HEK293T (cell line): Measurements from ENCODE around the gene AGAP1.

Source experiments
- CTCF ChIA-PET: fragments of 350-600 bp; formaldehyde crosslinking; extraction: SDS; loops from one replicate; lab custom pipeline; 2021; ENCODE audit warnings: antibody characterized with exemption, inconsistent platforms; lab: Yijun Ruan, JAX
- POLR2A ChIA-PET: fragments of 350-600 bp; formaldehyde crosslinking; extraction: SDS; loops from one replicate; lab custom pipeline; 2020; ENCODE audit warnings: antibody characterized with exemption, inconsistent platforms; lab: Yijun Ruan, JAX
- DNase-seq: peaks from one replicate; pipeline ENCODE4 v3.0.0; 2012; ENCODE audit warnings: mixed read lengths; ENCODE audit errors: extremely low spot score
- ARNT ChIP-seq: fragments of 450-650 bp; IDR thresholded peaks from 2 replicates; pipeline ENCODE4 v1.6.1; 2017; ENCODE audit warnings: mild to moderate bottlenecking
- BHLHE40 ChIP-seq: fragments of 450-650 bp; IDR thresholded peaks from 2 replicates; pipeline ENCODE4 v1.6.1; 2016; ENCODE audit warnings: mild to moderate bottlenecking, moderate library complexity, borderline replicate concordance
- CTBP1 ChIP-seq: fragments of 450-650 bp; IDR thresholded peaks from 2 replicates; pipeline ENCODE4 v1.6.1; 2016; ENCODE audit warnings: borderline replicate concordance
- ELF4 ChIP-seq: fragments of 450-650 bp; IDR thresholded peaks from 2 replicates; pipeline ENCODE4 v1.6.1; 2017; ENCODE audit warnings: antibody characterized with exemption
- FOXA1 ChIP-seq: fragments of 450-650 bp; IDR thresholded peaks from 2 replicates; pipeline ENCODE4 v1.6.1; 2016; ENCODE audit warnings: mild to moderate bottlenecking
- FOXK2 ChIP-seq: fragments of 450-650 bp; IDR thresholded peaks from 2 replicates; pipeline ENCODE4 v1.6.1; 2016; ENCODE audit warnings: mild to moderate bottlenecking
- FOXM1 ChIP-seq: fragments of 450-650 bp; IDR thresholded peaks from 2 replicates; pipeline ENCODE4 v1.6.1; 2017; ENCODE audit warnings: mild to moderate bottlenecking, borderline replicate concordance
- HDGF ChIP-seq: fragments of 450-650 bp; IDR thresholded peaks from 2 replicates; pipeline ENCODE4 v1.6.1; 2017; ENCODE audit warnings: antibody characterized with exemption, borderline replicate concordance
- L3MBTL2 ChIP-seq: fragments of 450-650 bp; conservative IDR thresholded peaks from 2 replicates; pipeline ENCODE4 v1.6.1; 2016; ENCODE audit warnings: mild to moderate bottlenecking
- LEF1 ChIP-seq: fragments of 450-650 bp; IDR thresholded peaks from 2 replicates; pipeline ENCODE4 v1.6.1; 2017; ENCODE audit warnings: mild to moderate bottlenecking, borderline replicate concordance
- NFRKB ChIP-seq: fragments of 450-650 bp; IDR thresholded peaks from 2 replicates; pipeline ENCODE4 v1.6.1; 2016; ENCODE audit warnings: mild to moderate bottlenecking, moderate library complexity
- PKNOX1 ChIP-seq: fragments of 450-650 bp; IDR thresholded peaks from 2 replicates; pipeline ENCODE4 v1.6.1; 2016
- SP1 ChIP-seq: fragments of 450-650 bp; IDR thresholded peaks from 2 replicates; pipeline ENCODE4 v1.6.1; 2017
- SUZ12 ChIP-seq: fragments of 450-650 bp; IDR thresholded peaks from 2 replicates; pipeline ENCODE4 v1.6.1; 2016; ENCODE audit warnings: mild to moderate bottlenecking
- TARDBP ChIP-seq: fragments of 450-650 bp; IDR thresholded peaks from 2 replicates; pipeline ENCODE4 v1.6.1; 2016
- ZNF384 ChIP-seq: fragments of 450-650 bp; IDR thresholded peaks from 2 replicates; pipeline ENCODE4 v1.6.1; 2016

Gene AGAP1

DNA sequence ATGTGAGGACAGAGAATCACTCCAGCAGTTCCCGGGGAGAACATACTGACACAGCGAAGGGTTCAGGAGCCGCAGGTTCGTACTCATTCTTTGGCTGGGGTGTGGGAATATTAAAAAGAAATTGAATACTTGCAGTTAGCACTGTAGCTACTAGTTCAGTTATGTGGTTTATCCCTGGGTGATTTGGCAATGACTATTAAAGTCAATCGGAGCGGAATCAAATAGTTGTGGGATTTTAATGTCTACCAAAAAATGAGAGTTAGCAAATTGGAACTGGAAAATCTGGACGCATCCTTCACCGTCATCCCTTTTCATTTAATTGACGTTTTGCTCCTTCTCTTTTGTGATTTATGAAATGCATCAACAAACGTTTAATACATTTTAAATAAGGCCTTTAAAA is 623.6 kb downstream of the AGAP1 start:
- POLR2A ChIA-PET, result no interaction called here
- CTCF ChIA-PET, result no interaction called here

GRCh38 chr2:236117861-236118269 is 624.0 kb downstream of the AGAP1 start:
- POLR2A ChIA-PET, result no interaction called here

More for the DNA sequence above, 623.6 kb downstream of the AGAP1 start:
- TF ChIP-seq TARDBP (no peak), BHLHE40 (no peak), LEF1 (no peak), SP1 (no peak), ZNF384 (no peak)
- DNase-seq, result no peak

GRCh38 chr2:236119003-236119402 is 625.2 kb downstream of the AGAP1 start:
- TF ChIP-seq FOXK2 (no peak), LEF1 (no peak), NFRKB (no peak), ZNF384 (no peak), L3MBTL2 (no peak), ARNT (no peak), SP1 (no peak), PKNOX1 (no peak), BHLHE40 (no peak)
- DNase-seq, result no peak
- ChIA-PET POLR2A (no interaction called here), CTCF (interaction anchor here (0.5 kb wide), 1 partner anchor 1453 kb away, joined by 3 read pairs; no protein-coding TSS in a partner anchor)

More at GRCh38 chr2:236117861-236118269, 624.0 kb downstream of the AGAP1 start:
- TF ChIP-seq FOXM1 (no peak), ZNF384 (no peak), ELF4 (no peak), PKNOX1 (no peak), FOXA1 (no peak), TARDBP (no peak), CTBP1 (no peak), LEF1 (no peak), SP1 (no peak), HDGF (no peak), SUZ12 (no peak), L3MBTL2 (no peak), BHLHE40 (no peak), FOXK2 (no peak), NFRKB (no peak), ARNT (no peak)
- CTCF ChIA-PET, result no interaction called here
- DNase-seq, result no peak

GRCh38 chr2:236119476-236119875 is 625.6 kb downstream of the AGAP1 start:
- no peak for DNase-seq
- POLR2A ChIA-PET, result interaction anchor here (0.6 kb wide), 1 partner anchor 341 kb away, joined by 3 read pairs; no protein-coding TSS in a partner anchor
- CTCF ChIA-PET, result interaction anchor here (0.5 kb wide), 1 partner anchor 1452 kb away, joined by 3 read pairs; no protein-coding TSS in a partner anchor
- TF ChIP-seq ELF4, result no peak
- TF ChIP-seq L3MBTL2, result no peak

DNA sequence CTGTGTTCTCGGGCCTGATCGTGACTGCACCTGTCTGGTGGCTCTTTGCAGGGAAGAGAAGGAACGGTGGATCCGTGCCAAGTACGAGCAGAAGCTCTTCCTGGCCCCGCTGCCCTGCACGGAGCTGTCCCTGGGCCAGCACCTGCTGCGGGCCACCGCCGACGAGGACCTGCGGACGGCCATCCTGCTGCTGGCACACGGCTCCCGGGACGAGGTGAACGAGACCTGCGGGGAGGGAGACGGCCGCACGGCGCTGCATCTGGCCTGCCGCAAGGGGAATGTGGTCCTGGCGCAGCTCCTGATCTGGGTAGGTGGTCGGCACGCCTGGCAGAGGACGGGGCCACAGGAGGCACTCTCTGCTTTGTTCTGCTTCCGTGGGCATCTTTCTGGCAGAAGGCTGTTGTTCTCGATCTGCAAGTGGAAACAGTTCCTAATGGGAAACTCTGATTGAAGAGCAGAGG is 626.3 kb downstream of the AGAP1 start:
- ChIA-PET CTCF (no interaction called here), POLR2A (no interaction called here)
- DNase-seq, result no peak
- TF ChIP-seq CTBP1 (no peak), SUZ12 (no peak), FOXM1 (no peak), BHLHE40 (no peak), LEF1 (no peak), NFRKB (no peak), FOXA1 (no peak), ELF4 (no peak), TARDBP (no peak), FOXK2 (no peak), PKNOX1 (no peak), SP1 (no peak), HDGF (no peak), ARNT (no peak), ZNF384 (no peak), L3MBTL2 (no peak)

GRCh38 chr2:236120829-236121228 is 627.0 kb downstream of the AGAP1 start:
- ChIA-PET POLR2A (no interaction called here), CTCF (no interaction called here)
- no peak for DNase-seq
- TF ChIP-seq FOXK2 (no peak), TARDBP (no peak), PKNOX1 (no peak), ZNF384 (no peak), L3MBTL2 (no peak), SP1 (no peak), FOXM1 (no peak), HDGF (no peak), ARNT (no peak), SUZ12 (no peak), LEF1 (no peak), CTBP1 (no peak), NFRKB (no peak), BHLHE40 (no peak)
